Stomach (tissue), 9 donors: ENCODE measurements around the gene XRCC5. TPM values are rescaled to one million over a fixed set of nuclear protein-coding genes. Genes with fewer than 3 reads are reported as not detected.

ENCODE experiments used
- DNase-seq, 2 donors: peaks; one replicate each; pipeline versions ENCODE4 v3.0.0 to v3.0.0-alpha.2; 2013 to 2019
- H3K27ac ChIP-seq, 5 donors: fragments of 200-600 bp in 4 of 5; sonication (generic) in 4 of 5; one replicate each; pipeline ENCODE4 v1.5.1; 2013 to 2019; ENCODE audit warnings: mild to moderate bottlenecking in 1 of 5, moderate library complexity in 1 of 5
- H3K27me3 ChIP-seq, 3 donors: fragments of 200-600 bp; sonication (generic); one replicate each; pipeline ENCODE4 v1.5.1; 2017 to 2019; ENCODE audit warnings: mixed run types in 1 of 3
- H3K36me3 ChIP-seq, 4 donors: fragments of 200-600 bp; sonication (generic); 1 replicate in 3 of 4; 2 replicates in 1 of 4; pipeline ENCODE4 v1.5.1; 2016 to 2019
- H3K4me1 ChIP-seq, 4 donors: fragments of 200-600 bp; sonication (generic); one replicate each; pipeline ENCODE4 v1.5.1; 2016 to 2019
- H3K4me3 ChIP-seq, 4 donors: fragments of 200-600 bp; sonication (generic) in 3 of 4; one replicate each; pipeline ENCODE4 v1.5.1; 2016 to 2019; ENCODE audit warnings: mild to moderate bottlenecking in 1 of 4
- H3K9me3 ChIP-seq, 4 donors: fragments of 200-600 bp; sonication (generic); one replicate each; pipeline ENCODE4 v1.5.1; 2016 to 2019
- CTCF ChIP-seq, 7 experiments: fragments of 450-650 bp in 4 of 7; fragments of 200-600 bp in 3 of 7; sonication (generic) in 3 of 7; IDR thresholded peaks; one replicate each; pipeline ENCODE4 v1.5.1; 2016 to 2019; ENCODE audit warnings: antibody characterized with exemption in 7 of 7, control low read depth in 2 of 7, mild to moderate bottlenecking in 1 of 7
- EP300 ChIP-seq: sonication (generic); formaldehyde crosslinking; IDR thresholded peaks from one replicate; pipeline ENCODE4 v1.6.1; 2017; ENCODE audit warnings: antibody characterized with exemption
- POLR2A ChIP-seq, 4 donors: fragments of 450-650 bp; IDR thresholded peaks; one replicate each; pipeline ENCODE4 v1.6.1; 2016; ENCODE audit warnings: antibody characterized with exemption in 4 of 4, control low read depth in 2 of 4, mild to moderate bottlenecking in 1 of 4, moderate library complexity in 1 of 4
- POLR2AphosphoS5 ChIP-seq, 3 donors: sonication (generic); formaldehyde crosslinking; IDR thresholded peaks; one replicate each; pipeline ENCODE4 v1.6.1; 2016; ENCODE audit warnings: antibody characterized with exemption in 3 of 3
- WGBS, 5 donors: extraction: QIAGEN DNeasy Blood & Tissue Kit in 3 of 5; methylation state at CpG; one replicate each; pipeline versions ENCODE4 v1.1.5 to v1.1.7; 2013 to 2018; 5-methylcytosine and 5-hydroxymethylcytosine counted together
- intact Hi-C: fragments of 100-400 bp; cut with DNase I; formaldehyde crosslinking; loops from one replicate; pipeline ENCODE4 v1.15.1; 2023; ENCODE audit warnings: low total_unique reads
- polyA plus RNA-seq, 3 donors: library from polyadenylated mRNA; stranded (reverse); fragments of 200-250 nt; gene quantifications; one replicate each; pipeline ENCODE4 v1.2.3, GENCODE V29; 2013
- total RNA-seq, 5 donors: library from RNA; depleted of rRNA; stranded (reverse); fragments of >200 nt; gene quantifications; one replicate each; pipeline versions ENCODE4 v1.1.0 to v1.2.3, GENCODE V29; 2014 to 2016
- donor health status: healthy with polysubstance abuse.
- donor health status: Bipolar disorder and iron deficiency.
- donor health status: healthy.

Gene XRCC5
- total and polyA plus RNA-seq, 8 donors: 70.2 to 302 (median 92.9) TPM

DNA sequence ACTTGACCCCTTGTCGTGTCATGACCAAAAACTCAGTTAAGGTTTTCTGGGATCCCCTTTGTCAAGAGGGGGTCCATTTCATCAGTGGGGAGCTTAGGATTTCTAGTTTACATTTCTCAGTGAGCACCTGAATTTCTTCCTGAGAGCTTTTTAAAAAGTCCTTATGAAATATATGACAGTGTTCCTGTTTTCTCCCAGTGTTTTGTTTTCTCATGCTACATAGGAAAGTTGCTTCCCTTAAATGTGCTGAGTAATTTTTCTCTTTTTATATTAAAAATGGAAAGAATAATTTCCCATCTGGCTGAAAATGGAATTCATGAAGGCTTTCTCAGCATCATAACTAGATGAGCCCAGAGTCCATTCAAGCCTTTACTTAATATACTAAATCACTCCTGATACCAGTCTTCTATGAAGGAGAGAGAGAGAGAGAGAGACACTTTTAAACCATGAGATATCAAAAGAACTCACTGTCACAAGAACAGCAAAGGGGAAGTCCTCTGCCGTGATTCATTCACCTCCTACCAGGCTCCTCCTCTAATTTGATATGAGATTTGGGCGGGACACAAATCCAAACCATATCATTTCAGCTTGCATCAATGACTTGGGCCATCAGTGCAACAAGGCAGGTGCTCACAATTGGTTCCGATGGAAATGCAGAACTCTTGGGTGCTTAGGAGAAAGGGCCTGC is 61.1 kb downstream of the XRCC5 start:
- Histone ChIP-seq H3K27ac (no peak overlapping the region), H3K27me3 (no peaks in the 10 kb centered on the region), H3K9me3 (no peaks in the 10 kb centered on the region), H3K4me3 (no peak overlapping the region), H3K36me3 (peaks cover 14 to 94% (median 88%) of the 10 kb centered on the region in 4 donors), H3K4me1 (no peaks in the 10 kb centered on the region)
- intact Hi-C loops: no loop called here
- TF ChIP-seq POLR2A (IDR thresholded peaks at IDR 0.05): no peak
- TF ChIP-seq EP300: no peak
- TF ChIP-seq CTCF (IDR thresholded peaks at IDR 0.05): no peak
- TF ChIP-seq POLR2AphosphoS5 (IDR thresholded peaks at IDR 0.05): no peak
- no peak for DNase-seq
- 86 to 92% (median 89%) methylated on average over 4 of the region's 4 CpGs for WGBS, 5 donors

GRCh38 chr2:216171011-216171410 is 61.9 kb downstream of the XRCC5 start:
- Histone ChIP-seq H3K36me3 (peaks cover 11 to 94% (median 88%) of the 10 kb centered on the region in 4 donors), H3K27ac (no peak overlapping the region), H3K4me3 (no peak overlapping the region), H3K9me3 (no peaks in the 10 kb centered on the region), H3K4me1 (no peaks in the 10 kb centered on the region), H3K27me3 (no peaks in the 10 kb centered on the region)
- 90 to 94% (median 92%) methylated on average over 3 of the region's 3 CpGs for WGBS, 5 donors
- TF ChIP-seq POLR2A (IDR thresholded peaks at IDR 0.05) (no peak), CTCF (IDR thresholded peaks at IDR 0.05) (no peak), POLR2AphosphoS5 (IDR thresholded peaks at IDR 0.05) (no peak), EP300 (no peak)
- no peak for DNase-seq
- intact Hi-C loops: no loop called here

GRCh38 chr2:216172493-216172892 is 63.3 kb downstream of the XRCC5 start:
- no peak for DNase-seq
- Histone ChIP-seq H3K27ac (no peak overlapping the region), H3K36me3 (peaks cover 14 to 81% (median 79%) of the 10 kb centered on the region in 4 donors), H3K27me3 (no peaks in the 10 kb centered on the region), H3K4me1 (peaks cover 0 to 4% (median 1%) of the 10 kb centered on the region in 4 donors), H3K4me3 (no peak overlapping the region), H3K9me3 (no peaks in the 10 kb centered on the region)
- WGBS, 5 donors: 91 to 99% (median 98%) methylated on average over 7 of the region's 7 CpGs
- TF ChIP-seq POLR2AphosphoS5 (IDR thresholded peaks at IDR 0.05) (no peak), CTCF (IDR thresholded peaks at IDR 0.05) (no peak), EP300 (no peak), POLR2A (IDR thresholded peaks at IDR 0.05) (no peak)
- intact Hi-C loops: no loop called here

DNA sequence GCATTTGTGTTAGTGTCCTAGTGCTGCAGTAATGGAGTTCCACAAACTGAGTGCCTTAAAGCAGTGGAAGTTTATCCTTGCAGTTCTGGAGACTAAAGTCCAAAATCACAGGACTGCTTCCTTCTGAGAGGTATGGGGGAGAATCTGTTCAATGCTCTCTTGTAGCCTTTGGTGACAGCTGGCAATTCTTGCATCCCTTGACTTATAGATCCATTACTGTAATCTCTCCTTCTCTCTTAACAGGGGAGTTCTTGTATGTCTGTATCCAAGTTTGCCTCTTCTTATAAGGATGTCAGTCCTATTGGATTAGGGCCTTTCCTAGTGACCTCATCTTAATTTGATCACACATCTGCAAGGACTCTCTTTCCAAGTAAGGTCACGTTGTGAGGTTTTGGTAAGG is 69.9 kb downstream of the XRCC5 start:
- no peak for DNase-seq
- Histone ChIP-seq H3K27me3 (no peaks in the 10 kb centered on the region), H3K4me3 (no peak overlapping the region), H3K9me3 (no peaks in the 10 kb centered on the region), H3K27ac (no peak overlapping the region), H3K4me1 (peaks cover 0 to 20% (median 3%) of the 10 kb centered on the region in 4 donors), H3K36me3 (peaks cover 30 to 83% (median 71%) of the 10 kb centered on the region in 4 donors)
- intact Hi-C loops: no loop called here
- 89 to 100% (median 95%) methylated on average over 1 of the region's 1 CpG for WGBS, 5 donors
- TF ChIP-seq POLR2AphosphoS5 (IDR thresholded peaks at IDR 0.05) (no peak), POLR2A (IDR thresholded peaks at IDR 0.05) (no peak), CTCF (IDR thresholded peaks at IDR 0.05) (no peak), EP300 (no peak)
